CD1c-positive myeloid dendritic cell (primary cell): ENCODE measurements around the gene PIAS1.
A peak's percentile ranks its signal among the peaks of the same experiment; 100 is the strongest.

Experiments
- DNase-seq: peaks from one replicate; pipeline ENCODE4 v3.0.0-alpha.2; 2016; ENCODE audit errors: extremely low spot score

The PIAS1 gene

DNA sequence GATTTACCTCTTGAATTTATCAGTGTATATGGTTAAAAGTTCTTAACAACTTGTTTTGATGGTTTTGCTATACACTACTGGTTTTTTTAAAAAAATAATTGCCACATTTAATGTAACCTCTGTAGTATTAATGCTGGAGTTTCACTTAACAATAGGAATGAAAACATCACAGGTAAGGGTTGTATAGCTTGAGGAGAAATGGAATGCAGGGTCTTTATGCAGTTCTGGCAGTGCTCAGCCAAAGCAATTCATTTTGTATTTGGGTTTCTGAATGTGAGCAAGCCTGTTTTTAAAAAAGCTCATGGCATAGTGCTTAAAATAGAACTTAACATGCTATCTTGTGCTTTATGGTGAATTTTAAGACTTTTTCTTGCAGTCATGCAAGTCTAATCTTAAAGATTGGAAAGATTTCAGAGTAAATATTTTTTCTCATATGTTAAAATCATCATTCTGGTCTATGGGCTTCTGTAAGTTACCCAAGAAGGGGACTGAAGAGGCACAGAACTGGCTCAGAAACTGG, 8.9 kb downstream of the PIAS1 start:
- no peak for DNase-seq

DNA sequence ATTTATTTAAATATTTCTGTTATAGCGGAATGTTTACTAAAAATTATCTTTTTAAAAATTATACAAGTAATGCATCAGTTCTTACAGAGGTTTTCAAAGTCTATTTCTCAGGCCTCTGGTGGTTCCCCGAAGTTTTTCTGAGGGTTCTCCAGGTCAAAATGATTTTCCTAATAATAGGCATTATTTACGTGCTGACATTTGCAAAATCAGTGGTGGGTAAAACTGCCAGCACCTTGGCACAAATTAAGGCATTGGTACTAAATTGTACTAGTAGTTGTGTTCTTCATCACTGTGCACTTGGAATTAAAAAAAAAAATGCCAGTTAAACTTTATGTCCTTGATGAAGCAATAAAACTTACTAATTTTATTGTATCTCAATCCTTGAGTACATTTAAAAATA, 9.5 kb downstream of the PIAS1 start:
- DNase-seq = no peak

- DNase-seq = no peak
These were observed 19.6 kb downstream of the PIAS1 start for GRCh38 chr15:68073576-68074288.

DNA sequence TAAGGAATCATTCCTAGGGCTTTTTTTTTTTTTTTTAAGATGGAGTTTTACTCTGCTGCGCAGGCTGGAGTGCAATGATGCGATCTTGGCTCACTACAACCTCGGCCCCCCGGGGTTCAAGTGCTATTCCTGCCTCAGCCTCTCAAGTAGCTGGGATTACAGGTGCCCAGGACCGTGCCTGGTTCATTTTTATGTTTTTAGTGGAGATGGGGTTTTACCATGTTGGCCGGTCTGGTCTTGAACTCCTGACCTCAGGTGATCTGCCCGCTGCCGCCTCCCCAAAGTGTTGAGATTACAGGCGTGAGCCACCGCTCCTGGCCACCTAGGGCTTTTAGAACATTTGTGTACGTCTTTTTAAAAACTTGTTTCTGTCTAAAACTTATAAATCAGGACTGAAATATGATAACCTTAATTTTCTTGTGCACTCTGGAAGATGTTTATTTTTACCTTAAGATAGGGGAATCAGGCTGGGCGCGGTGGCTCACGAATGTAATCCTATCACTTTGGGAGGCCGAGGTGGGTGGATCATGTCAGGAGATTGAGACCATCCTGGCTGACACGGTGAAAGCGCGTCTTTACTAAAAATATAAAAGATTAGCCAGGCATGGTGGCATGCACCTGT, 21.8 kb downstream of the PIAS1 start:
- no peak for DNase-seq

DNA sequence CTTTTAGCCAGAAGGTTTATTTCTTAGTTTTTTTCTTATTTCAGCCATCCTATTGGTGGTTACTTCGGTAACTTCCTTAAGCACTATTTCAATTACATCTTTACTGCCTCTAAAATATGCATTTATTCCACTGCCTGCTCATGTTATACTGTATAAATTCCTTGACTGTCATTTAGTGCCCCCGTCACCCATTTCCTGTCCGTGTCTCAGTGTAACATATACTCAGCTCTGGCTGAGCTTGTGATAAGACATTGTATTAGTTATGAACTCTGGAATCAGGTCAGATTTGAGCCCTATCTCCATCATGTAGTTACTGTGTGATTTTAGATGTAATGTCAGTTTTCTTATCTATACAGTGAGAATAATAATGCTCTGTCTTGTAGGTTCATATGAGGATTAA, 24.2 kb downstream of the PIAS1 start:
- no peak for DNase-seq

GRCh38 chr15:68080334-68080733, 26.2 kb downstream of the PIAS1 start:
- no peak for DNase-seq

DNA sequence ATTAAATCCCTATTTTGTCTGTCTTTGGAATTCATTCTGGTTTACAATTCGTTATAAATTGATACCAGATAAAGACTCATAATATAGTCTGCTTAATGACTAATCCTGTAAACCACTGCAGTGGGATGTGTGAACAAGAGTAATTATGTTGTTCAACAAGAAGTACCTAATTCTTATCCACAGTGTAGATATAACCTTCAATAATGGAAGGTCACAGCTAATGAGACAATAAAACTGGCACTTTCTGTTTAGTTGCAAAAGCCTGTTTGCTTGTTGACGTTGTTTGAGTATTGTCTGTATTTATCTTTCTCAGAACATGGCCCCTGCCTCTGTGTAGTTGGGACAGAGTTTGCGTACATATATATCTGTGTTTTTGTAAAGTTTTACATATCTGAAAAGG, 26.7 kb downstream of the PIAS1 start:
- DNase-seq = no peak

GRCh38 chr15:68081869-68082505, 27.9 kb downstream of the PIAS1 start:
- peak; percentile 25 for DNase-seq

DNA sequence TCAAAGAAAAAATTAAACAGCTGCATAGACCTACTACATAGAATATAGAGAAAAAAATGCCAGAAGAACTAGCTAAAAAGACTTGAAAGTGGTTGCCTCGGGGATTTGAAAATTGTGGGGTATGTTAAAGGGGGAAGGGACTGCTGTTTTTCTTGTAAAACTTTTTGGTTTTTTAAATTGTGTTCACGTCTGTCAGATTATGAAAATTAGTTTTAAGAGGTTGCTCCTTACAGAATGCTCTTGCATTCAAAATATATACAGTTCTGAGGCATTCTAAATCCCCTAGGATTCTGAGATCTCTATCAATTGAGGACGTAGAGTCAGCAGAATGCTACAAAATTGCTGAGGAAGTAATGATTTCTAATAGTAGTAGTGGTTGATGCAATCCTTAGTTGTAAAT, 28.6 kb downstream of the PIAS1 start:
- peak; percentile 11 for DNase-seq

DNA sequence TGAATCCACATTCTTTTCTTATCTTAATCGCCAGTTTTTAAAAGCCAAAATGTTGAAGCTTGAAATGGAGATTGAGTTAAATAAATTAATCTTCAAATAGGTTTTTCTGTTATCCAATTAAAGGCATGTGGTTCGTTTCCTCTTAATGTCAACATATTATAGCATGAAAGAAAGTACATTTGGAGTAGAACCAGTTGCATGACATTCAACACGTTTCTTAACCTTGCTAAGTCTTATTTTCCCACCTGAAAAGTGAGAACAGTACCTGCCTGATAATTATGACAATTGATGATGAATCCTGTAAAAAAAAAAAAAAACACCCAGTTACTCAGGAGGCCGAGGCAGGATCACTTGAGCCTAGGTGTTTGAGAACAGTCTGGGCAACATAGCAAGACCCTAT, 29.3 kb downstream of the PIAS1 start:
- DNase-seq = no peak

- no peak for DNase-seq
These were observed 30.9 kb downstream of the PIAS1 start for GRCh38 chr15:68085052-68085451.

DNA sequence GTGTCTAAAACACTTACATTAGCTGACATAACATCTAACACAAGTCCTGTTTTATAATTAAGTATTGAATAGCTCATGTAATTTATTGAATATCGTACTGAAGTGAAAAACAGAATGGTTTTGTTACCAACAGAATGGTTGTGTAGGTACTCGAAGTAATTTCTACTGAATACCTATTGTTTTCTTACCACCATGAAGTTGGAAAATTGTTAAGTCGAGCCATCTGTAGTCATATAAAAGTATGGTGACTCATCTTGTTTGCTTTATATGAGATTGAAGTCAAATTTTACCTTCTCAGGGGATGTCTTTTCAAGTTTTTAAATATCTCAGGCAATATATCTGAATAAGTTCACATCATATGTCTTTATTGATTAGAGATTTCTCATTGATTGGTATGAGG, 37.6 kb downstream of the PIAS1 start:
- DNase-seq = no peak

- DNase-seq = no peak
These were observed 42.0 kb downstream of the PIAS1 start for GRCh38 chr15:68096099-68096498.

DNA sequence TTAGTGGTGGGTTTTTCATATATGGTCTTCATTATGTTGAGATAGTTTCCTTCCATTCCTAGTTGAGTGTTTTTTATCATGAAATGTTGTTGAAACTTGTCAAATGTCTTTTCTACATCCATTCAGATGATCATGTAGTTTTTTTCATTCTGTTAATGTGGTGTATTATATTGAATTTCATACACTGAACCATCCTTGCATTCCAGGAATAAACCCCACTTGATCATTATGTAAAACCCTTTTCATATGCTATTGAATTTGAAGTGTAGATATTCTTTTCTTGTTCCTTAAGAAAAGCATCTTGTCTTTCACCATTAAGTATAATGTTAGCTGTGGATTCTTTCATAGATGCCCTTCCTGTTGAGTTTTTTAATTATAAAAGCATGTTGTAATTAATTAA, 42.9 kb downstream of the PIAS1 start:
- no peak for DNase-seq

DNA sequence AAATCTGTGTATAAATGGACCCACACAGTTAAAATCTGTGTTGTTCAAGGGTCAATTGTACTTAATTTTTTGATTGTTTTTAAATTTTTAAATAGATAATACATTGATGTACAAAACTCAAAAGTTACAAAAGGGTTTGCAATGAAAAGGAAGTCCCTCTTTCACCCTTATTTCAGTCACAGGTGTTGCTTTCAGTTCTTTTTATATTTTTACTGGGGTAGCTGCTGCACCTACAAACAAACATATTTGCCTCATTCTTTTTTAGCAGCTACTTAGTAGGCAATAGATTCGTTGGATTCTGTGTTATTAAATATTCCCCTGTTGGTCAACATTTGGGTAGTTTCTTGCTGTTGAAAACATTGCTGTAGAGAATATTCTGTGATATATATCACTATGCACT, 44.4 kb downstream of the PIAS1 start:
- DNase-seq = no peak

DNA sequence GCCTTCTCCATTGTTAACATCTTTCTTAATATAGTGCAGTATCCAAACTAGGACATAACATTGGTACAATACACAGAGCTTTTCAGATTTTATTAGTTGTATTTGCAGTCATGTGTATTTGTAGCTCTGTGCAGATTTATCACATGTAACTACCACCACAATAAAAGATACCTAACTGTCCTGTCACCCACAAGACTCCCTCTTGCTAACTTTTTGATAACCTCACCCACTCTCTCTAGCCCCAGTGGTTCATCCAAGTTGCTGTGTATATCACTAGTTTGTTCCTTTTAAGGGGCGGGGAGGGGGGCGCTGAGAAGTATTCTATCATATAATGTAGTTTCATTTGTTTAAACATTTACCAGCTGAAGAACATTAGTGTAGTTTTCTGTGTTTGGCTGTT, 46.1 kb downstream of the PIAS1 start:
- DNase-seq = no peak

DNA sequence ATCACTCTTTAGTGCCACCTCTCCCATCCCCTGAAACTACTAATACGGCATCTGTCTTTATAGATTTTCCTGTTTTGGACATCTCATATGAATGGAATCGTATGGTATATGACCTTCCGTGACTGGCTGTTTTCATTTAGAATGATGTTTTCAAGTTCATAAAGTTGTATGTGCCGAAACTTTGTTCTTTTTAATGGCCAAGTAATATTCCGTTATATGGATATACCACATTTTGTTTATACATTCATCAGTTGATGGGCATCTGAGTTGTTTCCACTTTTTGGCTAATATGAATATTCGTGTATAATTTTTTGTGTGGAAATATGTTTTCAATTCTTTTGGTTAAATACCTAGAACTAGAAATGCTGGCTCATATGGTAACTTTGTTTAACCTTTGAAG, 49.5 kb downstream of the PIAS1 start:
- no peak for DNase-seq

DNA sequence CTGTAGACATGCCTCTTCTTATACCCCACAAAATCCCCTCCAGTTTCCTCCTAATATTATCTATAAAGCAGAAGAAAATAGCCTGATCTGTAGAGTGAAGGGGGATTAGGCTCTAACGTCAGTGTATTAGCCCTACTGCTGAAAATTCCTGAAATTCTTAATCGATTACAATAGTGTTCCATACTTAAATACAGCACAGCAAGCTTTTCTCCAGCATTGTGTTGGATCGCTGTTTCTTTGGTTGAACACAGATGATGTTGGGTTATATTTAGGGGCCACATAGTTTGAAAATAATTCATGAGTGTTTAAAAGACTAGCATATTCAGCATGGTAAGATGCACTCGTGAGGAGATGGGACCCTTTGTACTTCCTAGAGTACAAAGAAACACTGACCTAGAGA, 52.5 kb downstream of the PIAS1 start:
- no peak for DNase-seq

GRCh38 chr15:68107142-68107541, 53.0 kb downstream of the PIAS1 start:
- DNase-seq = no peak

DNA sequence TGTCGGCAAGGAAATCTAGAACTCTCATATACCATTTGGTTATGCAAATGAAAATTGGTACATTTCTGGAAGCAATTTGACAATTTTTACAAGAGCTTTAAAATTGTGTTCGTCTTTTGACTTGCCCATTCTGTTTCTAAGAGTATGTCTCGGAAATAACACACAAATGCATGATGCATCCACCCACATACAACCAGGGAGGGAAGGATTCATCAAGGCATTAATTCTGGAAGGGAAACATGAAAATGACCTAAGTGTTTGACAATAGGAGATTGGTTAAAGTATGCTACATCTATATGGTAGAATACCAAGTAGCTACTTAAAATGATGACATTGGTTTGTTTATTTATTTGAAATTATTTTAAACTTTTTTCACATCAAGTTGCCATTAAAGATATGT, 58.6 kb downstream of the PIAS1 start:
- DNase-seq = peak; percentile 9

- DNase-seq = no peak
These were observed 59.2 kb downstream of the PIAS1 start for GRCh38 chr15:68113273-68113672.

DNA sequence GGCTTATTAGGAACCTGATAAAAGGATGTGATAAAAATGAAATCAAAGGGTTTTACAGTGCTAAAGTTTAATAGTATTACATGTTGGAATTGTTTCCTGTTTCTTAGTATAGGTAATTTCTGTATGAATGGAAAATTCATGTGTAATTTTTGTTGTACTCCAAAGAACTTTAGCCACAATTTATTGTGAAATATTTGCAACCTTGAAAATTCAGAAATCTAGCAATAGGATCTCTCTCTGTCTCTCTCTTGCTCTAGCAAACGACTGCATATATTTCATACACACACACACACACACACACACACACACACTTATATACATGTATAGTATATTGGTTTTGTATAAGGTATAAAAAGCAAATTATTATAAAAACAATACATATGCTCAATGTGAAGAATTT, 59.6 kb downstream of the PIAS1 start:
- no peak for DNase-seq

DNA sequence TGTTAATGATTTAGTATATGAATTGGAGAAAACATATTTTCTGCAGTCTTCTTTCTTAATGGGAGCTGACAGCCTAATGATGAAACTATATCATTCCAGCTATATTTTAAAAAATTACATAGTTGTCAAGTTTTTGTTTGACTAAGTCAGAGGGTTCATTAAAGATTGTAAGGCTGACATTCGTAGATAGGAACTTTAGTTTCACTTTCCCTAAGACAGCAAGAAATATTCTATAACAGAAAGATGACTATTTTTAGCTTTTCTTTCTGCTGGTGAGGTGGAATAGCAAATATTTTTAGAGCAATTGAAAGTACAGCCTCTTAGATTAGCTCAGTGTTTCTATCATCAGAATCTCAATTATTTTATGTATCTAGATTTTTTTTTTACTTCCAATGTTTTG, 60.2 kb downstream of the PIAS1 start:
- no peak for DNase-seq
